Lower lobe of right lung (tissue), 2 donors: Measurements from ENCODE around the gene MON1B. TPM values are rescaled to one million over a fixed set of nuclear protein-coding genes. Genes with fewer than 3 reads are reported as not detected.

Experiments
- ATAC-seq, 2 donors: fragments of 200-7000 bp; cut with Tn5 transposase; one replicate each; pipeline ENCODE4 v1.9.1; 2020 to 2022; ENCODE audit warnings: mild to moderate bottlenecking in 2 of 2, moderate library complexity in 2 of 2
- DNase-seq: peaks from one replicate; pipeline ENCODE4 v3.0.0-alpha.2; 2020
- H3K27ac ChIP-seq: fragments of 200-600 bp; one replicate; pipeline ENCODE4 v1.8.0; 2022
- H3K27me3 ChIP-seq: fragments of 200-600 bp; one replicate; pipeline ENCODE4 v1.8.0; 2022; ENCODE audit warnings: low read depth
- H3K36me3 ChIP-seq: fragments of 200-600 bp; one replicate; pipeline ENCODE4 v1.8.0; 2022; ENCODE audit warnings: mild to moderate bottlenecking
- H3K4me1 ChIP-seq: fragments of 200-600 bp; one replicate; pipeline ENCODE4 v1.8.0; 2022
- H3K4me3 ChIP-seq: fragments of 200-600 bp; one replicate; pipeline ENCODE4 v1.8.0; 2022; ENCODE audit warnings: mild to moderate bottlenecking
- H3K9me3 ChIP-seq: fragments of 200-600 bp; one replicate; pipeline ENCODE4 v1.8.0; 2022
- CTCF ChIP-seq: fragments of 200-600 bp; IDR thresholded peaks from one replicate; pipeline ENCODE4 v1.8.0; 2022; ENCODE audit warnings: antibody characterized with exemption, mild to moderate bottlenecking
- intact Hi-C: fragments of 100-400 bp; cut with DNase I; formaldehyde crosslinking; loops from one replicate; pipeline ENCODE4 v1.11.0; 2022
- total RNA-seq: library from RNA; stranded (reverse); fragmentation: NEBNext Ultra II Directional; extraction: Animal tissue kit (Norgen Biotek cat#: 25700); gene quantifications from one replicate; pipeline ENCODE4 v1.2.1, GENCODE V29; 2021
- donor health status: DM: no; HTN: yes; CAD: no; lungs with severe emphysema.

MON1B gene
- total RNA-seq, 1 donor from 2014 or later = 62.2 TPM

- intact Hi-C loops = no loop called here
- H3K4me1 ChIP-seq = no peaks in the 10 kb centered on the region
- H3K9me3 ChIP-seq = no peaks in the 10 kb centered on the region
- no peak for TF ChIP-seq CTCF
- DNase-seq (no peak), ATAC-seq (no peak)
- no peak overlapping the region for H3K27ac ChIP-seq
- H3K36me3 ChIP-seq = no peaks in the 10 kb centered on the region
- H3K4me3 ChIP-seq = no peak overlapping the region
- no peaks in the 10 kb centered on the region for H3K27me3 ChIP-seq
Observed at GRCh38 chr16:77250400-77250799, 59.4 kb downstream of the MON1B start.

Other genes starting within 250 kb of the MON1B start
- 2.6 TPM for gene SYCE1L, start 8.2 kb downstream of the MON1B start, total RNA-seq
- gene ADAMTS18, start 243.8 kb downstream of the MON1B start, total RNA-seq = 0.09 TPM